ENCODE data around the gene CCL16.
"Not testable (repeated sequence)": the region's sequence is repeated elsewhere in the genome, so short reads cannot be mapped to it uniquely, and the experiment has no call there.

CCL16 gene, protein sequence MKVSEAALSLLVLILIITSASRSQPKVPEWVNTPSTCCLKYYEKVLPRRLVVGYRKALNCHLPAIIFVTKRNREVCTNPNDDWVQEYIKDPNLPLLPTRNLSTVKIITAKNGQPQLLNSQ

DNA sequence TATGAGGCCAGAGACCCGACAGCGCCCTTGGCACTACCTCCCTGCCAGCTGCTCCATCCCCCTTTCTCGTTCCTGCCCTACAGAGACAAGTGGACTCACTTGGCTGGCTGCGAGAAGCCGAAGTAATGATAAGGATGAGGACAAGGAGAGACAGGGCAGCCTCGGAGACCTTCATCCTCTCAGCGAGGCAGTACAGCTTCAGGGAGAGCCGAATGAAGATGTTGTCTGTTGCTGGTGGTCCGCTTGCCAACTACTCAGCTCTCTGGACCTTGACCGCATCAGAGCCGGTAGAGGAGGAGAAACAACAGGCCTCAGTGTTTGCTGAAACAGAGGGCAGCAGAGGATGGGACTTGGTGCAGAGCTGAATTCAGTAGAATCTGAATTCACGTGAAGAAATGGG lies at the start of gene CCL16:
Gene CCL16, minus strand, starts transcription at position 252 of the 400 bp plus-strand sequence. Its CDS starts 77 bp downstream, at position 175.
- DNase-seq: no peak
- no peak for TF ChIP-seq POLR2A (IDR thresholded peaks at IDR 0.05; ENCODE audit: low read length)

DNA sequence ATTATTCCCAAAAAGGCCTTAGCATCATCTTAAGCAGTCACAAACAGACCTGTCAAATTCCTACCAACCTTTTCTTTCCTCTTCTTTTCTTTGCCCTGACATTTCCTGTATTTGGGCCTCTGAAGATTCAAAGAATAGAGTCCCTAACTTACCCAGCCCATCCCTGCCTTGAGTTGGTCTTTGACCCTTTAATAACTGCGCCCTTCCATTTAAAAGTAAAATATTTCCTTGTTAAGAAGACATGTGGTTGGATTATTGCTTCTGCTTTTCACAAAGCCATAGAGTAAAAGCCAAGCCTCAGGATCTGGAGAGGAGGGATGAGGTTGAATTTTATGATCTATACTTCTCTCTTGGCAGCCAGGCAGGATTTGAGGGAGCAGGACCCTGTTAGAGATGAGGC lies 49.7 kb upstream of the CCL16 start:
- no peak for DNase-seq
- TF ChIP-seq GATA1 (IDR thresholded peaks at IDR 0.05; ENCODE audit: low read depth, low read length): no peak
- TF ChIP-seq POLR2A (IDR thresholded peaks at IDR 0.05; ENCODE audit: low read length): no peak

DNA sequence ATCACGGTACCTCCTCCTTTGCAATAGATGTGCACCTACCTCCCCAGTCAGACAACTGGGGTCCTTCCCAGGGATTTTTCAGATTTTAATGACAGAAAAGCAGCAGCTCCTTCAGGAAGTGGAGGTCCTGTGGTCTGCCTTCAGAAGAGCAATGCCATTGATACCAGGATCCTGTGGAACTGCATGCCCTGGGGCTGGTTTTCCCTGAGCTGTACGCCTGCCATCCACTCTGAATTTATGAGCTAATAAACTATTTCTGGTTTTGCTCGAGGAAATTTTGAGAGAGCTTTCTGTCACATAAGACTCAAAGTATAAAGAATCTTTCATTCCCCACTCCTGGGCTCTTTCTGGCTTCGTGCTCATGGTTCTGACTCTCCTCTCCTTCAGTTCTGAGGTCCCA lies 46.5 kb upstream of the CCL16 start:
- no peak for DNase-seq
- no peak for TF ChIP-seq GATA1 (IDR thresholded peaks at IDR 0.05; ENCODE audit: low read depth, low read length)
- TF ChIP-seq POLR2A (IDR thresholded peaks at IDR 0.05; ENCODE audit: low read length): no peak

DNA sequence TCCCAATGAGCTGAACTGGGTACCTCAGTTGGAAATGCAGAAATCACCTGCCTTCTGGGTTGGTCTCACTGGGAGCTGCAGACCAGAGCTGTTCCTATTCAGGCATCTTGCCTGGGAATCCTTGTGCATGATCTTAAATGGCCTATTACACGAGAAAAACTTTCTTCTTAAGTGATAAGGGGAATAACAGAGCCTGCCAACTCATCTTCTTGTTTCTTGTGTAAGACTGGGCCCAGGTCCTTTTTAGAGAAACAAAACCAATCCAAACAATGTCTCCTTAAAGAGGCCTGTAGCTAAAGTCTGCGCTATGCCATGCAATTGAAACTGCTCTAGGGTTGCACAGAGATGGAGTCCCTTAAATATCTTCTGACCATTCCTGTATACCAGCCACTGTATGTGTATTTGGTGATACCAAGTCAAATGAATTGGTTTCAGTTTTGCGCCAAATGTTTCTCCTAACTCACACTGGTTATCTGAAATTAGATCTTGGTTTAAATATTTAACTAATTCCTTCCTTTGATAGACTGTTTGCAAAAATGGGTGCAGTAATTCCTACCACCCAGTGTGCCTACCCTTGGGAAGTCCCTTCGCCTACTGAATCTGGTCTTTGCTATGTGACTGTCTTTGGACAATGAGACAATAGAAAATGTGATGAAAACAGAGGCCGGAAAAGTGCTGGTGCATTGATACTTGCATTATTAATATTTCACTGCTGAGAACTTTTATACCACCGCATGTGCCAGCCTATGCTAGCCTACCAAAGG lies 43.0 kb upstream of the CCL16 start:
- DNase-seq: no peak
- TF ChIP-seq POLR2A (IDR thresholded peaks at IDR 0.05; ENCODE audit: low read length) (no peak), GATA1 (IDR thresholded peaks at IDR 0.05; ENCODE audit: low read depth, low read length) (no peak)

DNA sequence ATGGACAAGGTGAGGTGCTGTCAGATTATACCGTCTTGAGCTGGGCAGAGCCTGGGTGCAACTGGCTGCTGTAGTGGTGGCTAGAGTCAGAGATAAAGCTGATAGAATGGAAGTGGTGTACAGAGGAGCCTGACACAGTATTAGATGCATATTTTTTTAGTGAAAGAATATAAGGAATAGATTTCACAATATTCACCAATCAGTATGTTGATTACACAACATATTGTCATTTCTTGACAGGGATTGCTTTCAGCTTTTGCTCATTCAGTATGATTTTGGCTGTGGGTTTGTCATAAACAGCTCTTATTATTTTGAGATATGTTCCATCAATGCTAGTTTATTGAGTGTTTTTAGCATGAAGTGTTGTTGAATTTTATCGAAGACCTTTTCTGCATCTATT lies 38.1 kb upstream of the CCL16 start:
- TF ChIP-seq GATA1 (IDR thresholded peaks at IDR 0.05; ENCODE audit: low read depth, low read length) (no peak), POLR2A (IDR thresholded peaks at IDR 0.05; ENCODE audit: low read length) (no peak)
- DNase-seq: no peak

DNA sequence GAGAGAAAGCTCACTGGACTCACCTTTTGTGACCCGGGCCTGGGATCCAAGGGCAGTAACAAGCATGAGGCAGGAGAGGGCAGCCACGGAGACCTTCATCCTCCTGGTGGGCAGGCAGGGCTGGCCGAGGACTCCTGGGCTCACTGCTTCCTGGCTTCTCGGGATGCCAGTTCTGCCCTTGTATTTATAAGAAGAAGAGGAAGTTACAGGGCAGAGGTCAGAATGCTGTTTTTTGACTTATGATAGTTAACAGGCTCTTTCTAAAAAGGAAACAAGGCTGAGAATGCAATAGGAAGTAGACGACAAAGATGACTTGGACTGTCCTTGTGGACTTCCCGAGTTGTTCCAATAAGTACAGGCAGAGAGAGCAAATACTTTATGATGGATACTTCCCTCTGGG lies 36.5 kb upstream of the CCL16 start, which contains the start of gene CCL23:
Gene CCL23, minus strand, starts transcription at position 174 of the 400 bp plus-strand sequence. Its CDS starts 75 bp downstream, at position 99.
- TF ChIP-seq GATA1 (IDR thresholded peaks at IDR 0.05; ENCODE audit: low read depth, low read length) (no peak), POLR2A (IDR thresholded peaks at IDR 0.05; ENCODE audit: low read length) (no peak)
- DNase-seq: no peak

DNA sequence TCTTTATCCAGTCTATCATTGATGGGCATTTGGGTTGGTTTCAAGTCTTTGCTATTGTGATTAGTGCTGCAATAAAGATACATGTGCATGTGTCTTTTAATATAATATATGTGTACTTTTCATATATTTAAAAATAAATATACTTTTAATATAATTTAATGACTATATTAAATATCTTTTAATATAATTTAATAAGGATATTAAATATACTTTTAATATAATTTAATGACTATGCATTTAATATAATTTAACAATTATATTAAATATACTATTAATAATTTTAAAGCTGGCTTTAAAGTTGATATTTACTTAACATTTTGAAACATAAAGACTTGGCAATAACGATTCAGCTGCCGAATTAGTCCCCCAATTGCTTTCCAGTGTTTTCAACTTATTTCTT lies 35.3 kb upstream of the CCL16 start:
- DNase-seq: no peak
- no peak for TF ChIP-seq GATA1 (IDR thresholded peaks at IDR 0.05; ENCODE audit: low read depth, low read length)
- no peak for TF ChIP-seq POLR2A (IDR thresholded peaks at IDR 0.05; ENCODE audit: low read length)

DNA sequence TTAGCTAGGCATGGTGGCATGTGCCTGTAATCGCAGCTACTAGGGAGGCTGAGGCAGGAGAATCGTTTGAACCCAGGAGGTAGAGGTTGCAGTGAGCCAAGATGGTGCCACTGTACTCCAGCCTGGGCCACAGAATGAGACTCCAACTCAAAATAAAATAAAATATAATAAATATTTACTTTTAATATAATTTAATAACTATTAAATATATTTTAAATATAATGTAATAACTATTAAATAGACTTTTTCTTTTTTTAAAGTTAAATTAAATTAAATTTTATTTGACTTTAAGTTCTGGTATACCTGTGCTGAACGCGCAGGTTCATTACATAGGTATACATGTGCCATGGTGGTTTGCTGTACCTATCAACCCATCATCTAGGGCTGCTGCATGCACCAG lies 34.6 kb upstream of the CCL16 start:
- DNase-seq: not testable (repeated sequence)

DNA sequence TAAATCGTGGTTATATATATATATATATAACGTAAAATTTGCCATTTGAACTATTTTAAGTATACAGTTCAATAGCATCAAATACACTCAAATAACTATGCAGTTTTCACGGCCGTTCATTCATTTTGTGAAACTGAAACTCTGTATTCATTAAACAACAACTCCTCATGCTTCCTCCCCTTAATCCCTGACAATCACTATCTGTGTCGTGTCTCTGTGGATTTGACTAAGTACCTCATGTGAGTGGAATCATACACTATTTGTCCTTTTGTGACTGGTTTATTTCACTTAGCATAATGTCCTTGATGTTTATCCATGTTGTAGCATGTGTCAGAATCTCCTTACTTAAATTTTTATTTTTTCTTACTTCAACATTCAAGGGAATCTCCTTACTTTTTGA lies 33.6 kb upstream of the CCL16 start:
- TF ChIP-seq GATA1 (IDR thresholded peaks at IDR 0.05; ENCODE audit: low read depth, low read length) (no peak), POLR2A (IDR thresholded peaks at IDR 0.05; ENCODE audit: low read length) (no peak)
- DNase-seq: no peak

DNA sequence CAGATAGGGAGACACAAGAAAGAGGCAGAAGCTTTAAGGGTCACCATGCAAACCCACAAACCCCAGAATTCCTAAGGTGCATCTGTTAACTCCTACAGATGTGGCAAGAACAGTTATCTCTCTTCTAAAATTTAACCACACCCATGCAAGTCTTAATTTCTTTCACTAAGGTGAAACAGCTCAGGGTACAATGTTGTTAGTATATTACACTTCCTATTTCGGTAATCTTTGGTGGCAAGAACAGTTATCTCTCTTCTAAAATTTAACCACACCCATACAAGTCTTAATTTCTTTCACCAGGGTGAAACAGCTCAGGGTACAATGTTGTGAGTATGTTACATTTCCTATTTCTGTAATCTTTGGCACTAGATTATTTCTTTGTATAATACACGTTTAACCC lies 29.9 kb upstream of the CCL16 start:
- no peak for TF ChIP-seq GATA1 (IDR thresholded peaks at IDR 0.05; ENCODE audit: low read depth, low read length)
- no peak for TF ChIP-seq POLR2A (IDR thresholded peaks at IDR 0.05; ENCODE audit: low read length)
- peak; percentile 13 to 51 for DNase-seq

DNA sequence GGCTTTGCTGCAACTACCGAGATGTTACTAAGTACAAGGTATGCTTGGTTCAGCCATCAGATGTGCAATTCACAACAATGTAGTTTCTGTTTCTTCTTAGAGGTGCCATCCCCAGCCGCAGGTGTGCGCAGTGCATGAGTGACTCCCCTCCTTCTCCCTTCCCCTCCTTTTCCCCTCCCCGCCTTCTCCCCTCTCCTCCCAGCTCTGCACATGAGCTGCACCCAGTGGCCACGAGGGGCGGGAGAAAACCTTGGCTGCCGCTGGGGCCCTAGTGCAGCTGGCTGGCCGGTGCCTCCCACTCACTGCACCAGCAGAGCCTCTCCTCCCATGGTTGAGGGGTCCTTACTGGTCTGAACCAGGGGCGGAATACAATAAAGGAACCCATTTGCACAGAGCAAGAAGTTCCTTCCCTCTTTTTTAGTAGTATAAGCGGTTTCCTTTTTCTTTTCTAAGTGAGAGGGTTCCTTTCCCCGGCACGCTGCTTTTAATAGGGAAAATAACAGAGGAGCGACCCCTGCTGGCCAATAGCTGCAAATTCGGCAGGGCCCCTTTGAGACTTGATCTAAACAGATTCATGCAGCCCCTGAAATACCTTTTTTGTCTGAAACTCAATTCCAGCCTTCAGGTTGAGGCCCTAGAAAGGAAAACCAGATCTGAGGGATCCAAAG lies 27.8 kb upstream of the CCL16 start:
- DNase-seq: peak in 1 of 2 experiments; percentile 16
- TF ChIP-seq POLR2A (IDR thresholded peaks at IDR 0.05; ENCODE audit: low read length) (no peak), GATA1 (IDR thresholded peaks at IDR 0.05; ENCODE audit: low read depth, low read length) (no peak)

DNA sequence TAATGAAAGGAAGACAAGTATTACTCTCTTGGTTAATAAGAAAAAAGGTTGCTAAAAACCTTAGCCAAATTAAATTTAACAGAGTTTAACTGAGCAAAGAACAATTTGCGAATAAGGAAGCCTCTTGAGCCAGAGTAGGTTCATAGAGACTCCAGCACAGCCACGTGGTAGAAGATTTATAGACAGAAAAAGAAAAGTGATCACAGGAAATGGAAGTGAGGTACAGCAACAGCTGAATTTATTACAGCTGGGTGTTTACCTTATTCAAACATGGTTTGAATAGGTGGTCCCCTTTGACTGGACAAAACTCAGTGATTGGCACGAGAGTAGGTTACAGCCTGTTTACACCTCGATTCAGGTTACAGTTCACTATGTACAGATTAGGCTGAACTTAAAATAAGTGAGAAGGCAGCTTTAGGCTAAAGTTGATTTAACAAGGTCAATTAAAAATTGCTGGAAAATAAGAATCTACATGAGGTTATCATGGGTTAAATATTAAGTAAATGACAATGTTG lies 23.4 kb upstream of the CCL16 start:
- TF ChIP-seq GATA1 (IDR thresholded peaks at IDR 0.05; ENCODE audit: low read depth, low read length): no peak
- no peak for TF ChIP-seq POLR2A (IDR thresholded peaks at IDR 0.05; ENCODE audit: low read length)

DNA sequence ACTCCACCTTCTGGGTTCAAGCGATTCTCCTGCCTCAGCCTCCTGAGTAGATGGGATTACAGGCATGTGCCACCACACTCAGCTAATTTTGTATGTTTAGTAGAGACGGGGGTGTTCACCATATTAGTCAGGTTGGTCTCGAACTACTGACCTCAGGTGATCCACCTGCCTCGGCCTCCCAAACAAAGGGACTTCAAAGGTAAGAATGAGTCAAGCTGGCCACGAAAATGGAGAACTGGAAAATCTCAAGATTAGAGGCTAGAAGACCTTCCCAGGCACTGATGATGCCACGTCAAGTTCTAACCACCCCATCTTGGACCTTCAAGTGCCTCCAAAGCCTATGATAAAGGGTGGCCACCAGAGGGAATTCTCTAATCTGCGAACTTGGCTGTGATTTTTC lies 21.3 kb upstream of the CCL16 start:
- DNase-seq: no peak
- TF ChIP-seq GATA1 (IDR thresholded peaks at IDR 0.05; ENCODE audit: low read depth, low read length): no peak
- no peak for TF ChIP-seq POLR2A (IDR thresholded peaks at IDR 0.05; ENCODE audit: low read length)

More for the DNA sequence above, 23.4 kb upstream of the CCL16 start:
- DNase-seq: no peak

DNA sequence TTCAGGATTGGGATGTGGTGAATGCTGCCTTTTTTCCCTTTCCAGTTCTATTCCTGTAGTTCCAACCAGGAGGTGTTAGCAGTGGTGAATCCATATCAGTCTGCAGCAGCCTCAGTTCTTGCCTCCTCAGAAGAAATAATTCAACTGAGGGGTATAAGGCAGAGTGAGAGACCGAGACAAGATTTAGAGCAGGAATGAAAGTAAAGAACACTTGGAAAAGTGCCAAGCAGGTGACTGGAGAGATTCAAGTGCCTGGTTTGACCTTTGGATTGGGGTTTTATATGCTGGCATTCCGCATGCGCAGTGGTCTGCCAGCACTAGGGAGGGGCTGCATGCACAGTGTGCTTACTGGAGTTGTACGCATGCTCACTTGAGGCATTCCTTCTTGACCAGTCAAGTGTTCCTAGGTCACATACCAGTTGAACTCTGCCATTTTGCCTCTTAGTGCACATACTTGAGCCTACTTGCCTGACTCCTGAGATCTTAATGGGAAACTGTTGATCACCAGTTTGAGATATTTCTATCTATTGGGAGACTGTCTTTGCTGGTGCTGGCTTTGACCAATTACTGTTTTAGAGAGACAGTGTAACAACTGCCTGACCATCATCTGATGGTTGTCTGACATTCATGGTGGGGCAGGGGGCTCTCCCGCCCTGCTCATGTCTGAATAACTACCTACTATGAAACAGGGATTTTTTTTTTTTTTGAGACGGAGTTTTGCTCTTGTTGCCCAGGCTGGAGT lies 20.7 kb upstream of the CCL16 start:
- TF ChIP-seq POLR2A (IDR thresholded peaks at IDR 0.05; ENCODE audit: low read length) (no peak), GATA1 (IDR thresholded peaks at IDR 0.05; ENCODE audit: low read depth, low read length) (no peak)
- DNase-seq: no peak

Measured in erythroblast (primary cell).